NCI-H1092 (cell line): ENCODE measurements around the gene NSMF.
"Not testable (repeated sequence)": the region's sequence is repeated elsewhere in the genome, so short reads cannot be mapped to it uniquely, and the experiment has no call there.

Experiments
- DNase-seq: peaks from one replicate; lab custom pipeline; 2025; lab: John Stamatoyannopoulos, UW

Gene NSMF

GRCh38 chr9:137410236-137410890, 48.8 kb downstream of the NSMF start:
- DNase-seq: not testable (repeated sequence)

GRCh38 chr9:137409515-137409914, 49.6 kb downstream of the NSMF start:
- DNase-seq: no peak

GRCh38 chr9:137408651-137409405, 50.3 kb downstream of the NSMF start:
- DNase-seq: no peak

- no peak for DNase-seq
These were observed 51.4 kb downstream of the NSMF start for GRCh38 chr9:137407590-137408300.

GRCh38 chr9:137406876-137407589, 52.1 kb downstream of the NSMF start:
- no peak for DNase-seq

- DNase-seq: no peak
These were observed 52.9 kb downstream of the NSMF start for GRCh38 chr9:137406085-137406760.

GRCh38 chr9:137405677-137406081, 53.5 kb downstream of the NSMF start:
- DNase-seq: no peak

GRCh38 chr9:137404961-137405567, 54.1 kb downstream of the NSMF start:
- DNase-seq: no peak

- DNase-seq: no peak
These were observed 55.9 kb downstream of the NSMF start for GRCh38 chr9:137403269-137403668.

GRCh38 chr9:137402746-137403145, 56.4 kb downstream of the NSMF start:
- no peak for DNase-seq

- DNase-seq: no peak
These were observed 60.3 kb downstream of the NSMF start for GRCh38 chr9:137398561-137399468.

- DNase-seq: no peak
These were observed 61.3 kb downstream of the NSMF start for GRCh38 chr9:137397675-137398423.
